ENCODE data around the gene PTPN21.

The PTPN21 gene

DNA sequence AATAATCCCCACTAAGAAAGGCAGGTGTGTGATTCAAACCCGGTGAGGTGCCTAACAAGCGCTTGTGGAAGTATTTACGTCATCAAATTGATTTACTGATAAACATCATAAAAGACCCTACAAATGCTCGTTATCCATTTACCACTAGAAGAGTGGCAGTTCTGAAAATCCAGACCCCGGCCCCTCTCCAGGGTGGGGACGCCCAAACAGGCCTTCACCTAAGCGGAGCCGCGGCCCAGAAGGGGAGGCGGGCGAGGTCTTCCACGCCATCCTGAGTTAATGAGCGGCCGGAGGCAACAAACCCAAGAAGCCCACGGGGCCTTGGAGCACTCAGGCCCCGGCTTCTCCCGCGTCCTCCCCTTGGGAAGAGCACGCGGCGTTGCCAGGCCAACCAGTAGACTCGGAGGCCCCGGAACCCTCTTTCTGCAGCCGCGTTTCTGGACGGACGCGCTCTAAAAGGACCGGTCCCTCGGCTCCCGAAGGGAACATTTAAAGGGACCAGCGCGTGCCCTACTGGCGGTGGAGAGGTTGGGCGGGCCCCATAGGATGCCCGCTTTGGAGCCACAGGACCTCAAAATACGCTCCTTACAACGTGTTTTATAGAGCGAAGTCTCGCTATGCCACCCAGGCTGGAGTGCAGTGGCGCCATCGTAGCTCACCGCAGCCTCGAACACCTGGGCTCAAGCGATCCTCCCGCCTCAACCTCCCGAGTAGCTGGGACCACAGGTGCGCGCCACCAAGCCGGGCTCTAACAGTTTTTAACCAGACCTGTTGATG lies 3.5 kb downstream of the PTPN21 start (continued):
- TF ChIP-seq ZNF114 (tag by site-specific recombination; IDR thresholded peaks at IDR 0.05), result no peak
- TF ChIP-seq, protein P1, sequence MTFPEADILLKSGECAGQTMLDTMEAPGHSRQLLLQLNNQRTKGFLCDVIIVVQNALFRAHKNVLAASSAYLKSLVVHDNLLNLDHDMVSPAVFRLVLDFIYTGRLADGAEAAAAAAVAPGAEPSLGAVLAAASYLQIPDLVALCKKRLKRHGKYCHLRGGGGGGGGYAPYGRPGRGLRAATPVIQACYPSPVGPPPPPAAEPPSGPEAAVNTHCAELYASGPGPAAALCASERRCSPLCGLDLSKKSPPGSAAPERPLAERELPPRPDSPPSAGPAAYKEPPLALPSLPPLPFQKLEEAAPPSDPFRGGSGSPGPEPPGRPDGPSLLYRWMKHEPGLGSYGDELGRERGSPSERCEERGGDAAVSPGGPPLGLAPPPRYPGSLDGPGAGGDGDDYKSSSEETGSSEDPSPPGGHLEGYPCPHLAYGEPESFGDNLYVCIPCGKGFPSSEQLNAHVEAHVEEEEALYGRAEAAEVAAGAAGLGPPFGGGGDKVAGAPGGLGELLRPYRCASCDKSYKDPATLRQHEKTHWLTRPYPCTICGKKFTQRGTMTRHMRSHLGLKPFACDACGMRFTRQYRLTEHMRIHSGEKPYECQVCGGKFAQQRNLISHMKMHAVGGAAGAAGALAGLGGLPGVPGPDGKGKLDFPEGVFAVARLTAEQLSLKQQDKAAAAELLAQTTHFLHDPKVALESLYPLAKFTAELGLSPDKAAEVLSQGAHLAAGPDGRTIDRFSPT (tag by site-specific recombination; IDR thresholded peaks at IDR 0.05), result no peak
- no peak for TF ChIP-seq SETDB1 (IDR thresholded peaks at IDR 0.05; ENCODE audit: insufficient read length, low read length)
- TF ChIP-seq, protein P2, sequence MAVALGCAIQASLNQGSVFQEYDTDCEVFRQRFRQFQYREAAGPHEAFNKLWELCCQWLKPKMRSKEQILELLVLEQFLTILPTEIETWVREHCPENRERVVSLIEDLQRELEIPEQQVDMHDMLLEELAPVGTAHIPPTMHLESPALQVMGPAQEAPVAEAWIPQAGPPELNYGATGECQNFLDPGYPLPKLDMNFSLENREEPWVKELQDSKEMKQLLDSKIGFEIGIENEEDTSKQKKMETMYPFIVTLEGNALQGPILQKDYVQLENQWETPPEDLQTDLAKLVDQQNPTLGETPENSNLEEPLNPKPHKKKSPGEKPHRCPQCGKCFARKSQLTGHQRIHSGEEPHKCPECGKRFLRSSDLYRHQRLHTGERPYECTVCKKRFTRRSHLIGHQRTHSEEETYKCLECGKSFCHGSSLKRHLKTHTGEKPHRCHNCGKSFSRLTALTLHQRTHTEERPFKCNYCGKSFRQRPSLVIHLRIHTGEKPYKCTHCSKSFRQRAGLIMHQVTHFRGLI (tag by site-specific recombination; IDR thresholded peaks at IDR 0.05), result peak; percentile 92
- no peak for TF ChIP-seq EGR2 (tag by site-specific recombination; IDR thresholded peaks at IDR 0.05; ENCODE audit: low read depth)
- no peak for TF ChIP-seq ZNF211 (tag by site-specific recombination; IDR thresholded peaks at IDR 0.05; ENCODE audit: low read depth)
- TF ChIP-seq, protein P3, sequence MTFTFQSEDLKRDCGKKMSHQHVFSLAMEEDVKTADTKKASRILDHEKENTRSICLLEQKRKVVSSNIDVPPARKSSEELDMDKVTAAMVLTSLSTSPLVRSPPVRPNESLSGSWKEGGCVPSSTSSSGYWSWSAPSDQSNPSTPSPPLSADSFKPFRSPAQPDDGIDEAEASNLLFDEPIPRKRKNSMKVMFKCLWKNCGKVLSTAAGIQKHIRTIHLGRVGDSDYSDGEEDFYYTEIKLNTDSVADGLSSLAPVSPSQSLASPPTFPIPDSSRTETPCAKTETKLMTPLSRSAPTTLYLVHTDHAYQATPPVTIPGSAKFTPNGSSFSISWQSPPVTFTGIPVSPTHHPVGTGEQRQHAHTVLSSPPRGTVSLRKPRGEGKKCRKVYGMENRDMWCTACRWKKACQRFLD (tag by site-specific recombination; IDR thresholded peaks at IDR 0.05), result no peak
- TF ChIP-seq ZNF830 (tag by site-specific recombination; IDR thresholded peaks at IDR 0.05; ENCODE audit: low read depth), result no peak
- TF ChIP-seq ZNF560 (tag by site-specific recombination; IDR thresholded peaks at IDR 0.05; ENCODE audit: borderline replicate concordance), result no peak
- TF ChIP-seq ZNF473 (tag by site-specific recombination; IDR thresholded peaks at IDR 0.05), result no peak
- TF ChIP-seq ZNF391 (tag by site-specific recombination; IDR thresholded peaks at IDR 0.05; ENCODE audit: borderline replicate concordance, low read depth), result no peak
- TF ChIP-seq ZNF335 (tag by site-specific recombination; conservative IDR thresholded peaks at IDR 0.05), result peak; percentile 77
- peak; percentile 36; the same call in 1 of the 2 replicates for TF ChIP-seq KLF16 (tag by site-specific recombination; IDR thresholded peaks at IDR 0.05)
- no peak for TF ChIP-seq ZNF776 (tag by site-specific recombination; IDR thresholded peaks at IDR 0.05; ENCODE audit: borderline replicate concordance)
- TF ChIP-seq ZNF664 (tag by site-specific recombination; IDR thresholded peaks at IDR 0.05), result no peak
- TF ChIP-seq, protein P4, sequence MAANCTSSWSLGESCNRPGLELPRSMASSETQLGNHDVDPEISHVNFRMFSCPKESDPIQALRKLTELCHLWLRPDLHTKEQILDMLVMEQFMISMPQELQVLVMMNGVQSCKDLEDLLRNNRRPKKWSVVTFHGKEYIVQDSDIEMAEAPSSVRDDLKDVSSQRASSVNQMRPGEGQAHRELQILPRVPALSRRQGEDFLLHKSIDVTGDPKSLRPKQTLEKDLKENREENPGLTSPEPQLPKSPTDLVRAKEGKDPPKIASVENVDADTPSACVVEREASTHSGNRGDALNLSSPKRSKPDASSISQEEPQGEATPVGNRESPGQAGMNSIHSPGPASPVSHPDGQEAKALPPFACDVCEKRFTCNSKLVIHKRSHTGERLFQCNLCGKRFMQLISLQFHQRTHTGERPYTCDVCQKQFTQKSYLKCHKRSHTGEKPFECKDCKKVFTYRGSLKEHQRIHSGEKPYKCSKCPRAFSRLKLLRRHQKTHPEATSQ (tag by site-specific recombination; IDR thresholded peaks at IDR 0.05), result 0 out of 2 replicates have a peak, but pooled peaks have one; percentile 36
- peak; percentile 36 for TF ChIP-seq SP2 (tag by site-specific recombination; IDR thresholded peaks at IDR 0.05)
- peak; percentile 55 for TF ChIP-seq ZXDB (tag by site-specific recombination; IDR thresholded peaks at IDR 0.05)
- no peak for TF ChIP-seq ZNF677 (tag by site-specific recombination; IDR thresholded peaks at IDR 0.05)
- TF ChIP-seq, protein P5, sequence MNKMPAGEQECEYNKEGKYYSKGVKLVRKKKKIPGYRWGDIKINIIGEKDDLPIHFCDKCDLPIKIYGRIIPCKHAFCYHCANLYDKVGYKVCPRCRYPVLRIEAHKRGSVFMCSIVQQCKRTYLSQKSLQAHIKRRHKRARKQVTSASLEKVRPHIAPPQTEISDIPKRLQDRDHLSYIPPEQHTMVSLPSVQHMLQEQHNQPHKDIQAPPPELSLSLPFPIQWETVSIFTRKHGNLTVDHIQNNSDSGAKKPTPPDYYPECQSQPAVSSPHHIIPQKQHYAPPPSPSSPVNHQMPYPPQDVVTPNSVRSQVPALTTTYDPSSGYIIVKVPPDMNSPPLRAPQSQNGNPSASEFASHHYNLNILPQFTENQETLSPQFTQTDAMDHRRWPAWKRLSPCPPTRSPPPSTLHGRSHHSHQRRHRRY (tag by site-specific recombination; IDR thresholded peaks at IDR 0.05), result no peak
- no peak for TF ChIP-seq ZFHX2 (tag by site-specific recombination; conservative IDR thresholded peaks at IDR 0.05)
- TF ChIP-seq, protein P6, sequence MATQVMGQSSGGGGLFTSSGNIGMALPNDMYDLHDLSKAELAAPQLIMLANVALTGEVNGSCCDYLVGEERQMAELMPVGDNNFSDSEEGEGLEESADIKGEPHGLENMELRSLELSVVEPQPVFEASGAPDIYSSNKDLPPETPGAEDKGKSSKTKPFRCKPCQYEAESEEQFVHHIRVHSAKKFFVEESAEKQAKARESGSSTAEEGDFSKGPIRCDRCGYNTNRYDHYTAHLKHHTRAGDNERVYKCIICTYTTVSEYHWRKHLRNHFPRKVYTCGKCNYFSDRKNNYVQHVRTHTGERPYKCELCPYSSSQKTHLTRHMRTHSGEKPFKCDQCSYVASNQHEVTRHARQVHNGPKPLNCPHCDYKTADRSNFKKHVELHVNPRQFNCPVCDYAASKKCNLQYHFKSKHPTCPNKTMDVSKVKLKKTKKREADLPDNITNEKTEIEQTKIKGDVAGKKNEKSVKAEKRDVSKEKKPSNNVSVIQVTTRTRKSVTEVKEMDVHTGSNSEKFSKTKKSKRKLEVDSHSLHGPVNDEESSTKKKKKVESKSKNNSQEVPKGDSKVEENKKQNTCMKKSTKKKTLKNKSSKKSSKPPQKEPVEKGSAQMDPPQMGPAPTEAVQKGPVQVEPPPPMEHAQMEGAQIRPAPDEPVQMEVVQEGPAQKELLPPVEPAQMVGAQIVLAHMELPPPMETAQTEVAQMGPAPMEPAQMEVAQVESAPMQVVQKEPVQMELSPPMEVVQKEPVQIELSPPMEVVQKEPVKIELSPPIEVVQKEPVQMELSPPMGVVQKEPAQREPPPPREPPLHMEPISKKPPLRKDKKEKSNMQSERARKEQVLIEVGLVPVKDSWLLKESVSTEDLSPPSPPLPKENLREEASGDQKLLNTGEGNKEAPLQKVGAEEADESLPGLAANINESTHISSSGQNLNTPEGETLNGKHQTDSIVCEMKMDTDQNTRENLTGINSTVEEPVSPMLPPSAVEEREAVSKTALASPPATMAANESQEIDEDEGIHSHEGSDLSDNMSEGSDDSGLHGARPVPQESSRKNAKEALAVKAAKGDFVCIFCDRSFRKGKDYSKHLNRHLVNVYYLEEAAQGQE (tag by site-specific recombination; IDR thresholded peaks at IDR 0.05), result no peak
- no peak for TF ChIP-seq ZNF544 (tag by site-specific recombination; IDR thresholded peaks at IDR 0.05)
- no peak for TF ChIP-seq ZNF621 (tag by site-specific recombination; IDR thresholded peaks at IDR 0.05)
- no peak for TF ChIP-seq ZNF777 (tag by site-specific recombination; IDR thresholded peaks at IDR 0.05; ENCODE audit: borderline replicate concordance)
- TF ChIP-seq ZNF133 (tag by site-specific recombination; IDR thresholded peaks at IDR 0.05), result no peak
- TF ChIP-seq ZNF416 (tag by site-specific recombination; IDR thresholded peaks at IDR 0.05), result no peak
- TF ChIP-seq KLF8 (tag by site-specific recombination; IDR thresholded peaks at IDR 0.05), result peak; percentile 40; the same call in 1 of the 2 replicates
- TF ChIP-seq ZNF629 (tag by site-specific recombination; IDR thresholded peaks at IDR 0.05), result no peak
